Tibial nerve (tissue), 4 donors: ENCODE results near the gene LSS. TPM values are rescaled to one million over a fixed set of nuclear protein-coding genes. Genes with fewer than 3 reads are reported as not detected.

Experiments used
- DNase-seq, 2 donors: peaks; one replicate each; pipeline ENCODE4 v3.0.0-alpha.2; 2019; ENCODE audit warnings: low spot score in 2 of 2
- H3K27ac ChIP-seq, 4 donors: fragments of 200-600 bp; sonication (generic) in 3 of 4; one replicate each; pipeline ENCODE4 v1.5.1; 2017 to 2019; ENCODE audit warnings: mild to moderate bottlenecking in 1 of 4
- H3K27me3 ChIP-seq, 2 donors: fragments of 200-600 bp; sonication (generic) in 1 of 2; one replicate each; pipeline versions ENCODE4 v1.5.1 to v1.6.0; 2017 to 2019
- H3K36me3 ChIP-seq, 3 donors: fragments of 200-600 bp; sonication (generic); one replicate each; pipeline ENCODE4 v1.5.1; 2018 to 2019
- H3K4me1 ChIP-seq, 4 donors: fragments of 200-600 bp; sonication (generic) in 3 of 4; one replicate each; pipeline ENCODE4 v1.5.1; 2017 to 2019
- H3K4me3 ChIP-seq, 4 donors: fragments of 200-600 bp; sonication (generic) in 3 of 4; one replicate each; pipeline ENCODE4 v1.5.1; 2017 to 2019; ENCODE audit warnings: mild to moderate bottlenecking in 1 of 4, moderate library complexity in 1 of 4
- H3K9me3 ChIP-seq, 4 donors: fragments of 200-600 bp; sonication (generic) in 3 of 4; one replicate each; pipeline ENCODE4 v1.5.1; 2017 to 2019
- CTCF ChIP-seq, 5 experiments: fragments of 200-600 bp in 3 of 5; fragments of 450-650 bp in 2 of 5; sonication (generic) in 3 of 5; IDR thresholded peaks; one replicate each; pipeline ENCODE4 v1.5.1; 2016 to 2019; ENCODE audit warnings: antibody characterized with exemption in 5 of 5, mild to moderate bottlenecking in 3 of 5, moderate library complexity in 2 of 5
- EP300 ChIP-seq, 2 donors: sonication (generic); formaldehyde crosslinking; IDR thresholded peaks; one replicate each; pipeline ENCODE4 v1.6.1; 2017; ENCODE audit warnings: antibody characterized with exemption in 2 of 2, mild to moderate bottlenecking in 1 of 2
- POLR2A ChIP-seq, 2 donors: fragments of 450-650 bp; IDR thresholded peaks; one replicate each; pipeline ENCODE4 v1.6.1; 2017; ENCODE audit warnings: antibody characterized with exemption in 2 of 2, mild to moderate bottlenecking in 2 of 2, moderate library complexity in 2 of 2
- WGBS, 2 donors: methylation state at CpG; one replicate each; pipeline ENCODE4 v1.1.5; 2018; 5-methylcytosine and 5-hydroxymethylcytosine counted together
- total RNA-seq, 4 donors: library from RNA; depleted of rRNA; stranded (reverse); fragments of >200 nt; gene quantifications; one replicate each; pipeline ENCODE4 v1.1.0, GENCODE V29; 2016

LSS gene
- total RNA-seq, 4 donors from 2014 or later: 69.3 to 132 (median 80.6) TPM

- no peak overlapping the region for H3K4me3 ChIP-seq
- no peak overlapping the region for H3K27ac ChIP-seq
- H3K36me3 ChIP-seq: peaks cover 3 to 96% (median 20%) of the 10 kb centered on the region in 3 donors
- WGBS, 2 donors: 93 to 95% methylated on average over 10 to 14 of the region's 21 CpGs
- H3K27me3 ChIP-seq: no peaks in the 10 kb centered on the region
- DNase-seq: no peak
- TF ChIP-seq CTCF (IDR thresholded peaks at IDR 0.05) (no peak), EP300 (IDR thresholded peaks at IDR 0.05) (no peak), POLR2A (IDR thresholded peaks at IDR 0.05) (no peak)
- no peaks in the 10 kb centered on the region for H3K9me3 ChIP-seq
- no peaks in the 10 kb centered on the region for H3K4me1 ChIP-seq
These were observed 21.3 kb downstream of the LSS start for GRCh38 chr21:46207006-46207919.

GRCh38 chr21:46206163-46207005 lies 22.2 kb downstream of the LSS start:
- H3K4me3 ChIP-seq: no peak overlapping the region
- H3K4me1 ChIP-seq: no peaks in the 10 kb centered on the region
- peaks cover 3 to 90% (median 20%) of the 10 kb centered on the region in 3 donors for H3K36me3 ChIP-seq
- no peaks in the 10 kb centered on the region for H3K27me3 ChIP-seq
- WGBS, 2 donors: 90 to 93% methylated on average over 20 to 24 of the region's 24 CpGs
- TF ChIP-seq POLR2A (IDR thresholded peaks at IDR 0.05): no peak
- no peak for TF ChIP-seq EP300 (IDR thresholded peaks at IDR 0.05)
- no peak for TF ChIP-seq CTCF (IDR thresholded peaks at IDR 0.05)
- DNase-seq: no peak
- no peaks in the 10 kb centered on the region for H3K9me3 ChIP-seq
- no peak overlapping the region for H3K27ac ChIP-seq

GRCh38 chr21:46205766-46206162 lies 22.8 kb downstream of the LSS start:
- H3K9me3 ChIP-seq: no peaks in the 10 kb centered on the region
- no peaks in the 10 kb centered on the region for H3K27me3 ChIP-seq
- TF ChIP-seq POLR2A (IDR thresholded peaks at IDR 0.05): no peak
- TF ChIP-seq EP300 (IDR thresholded peaks at IDR 0.05): no peak
- no peak for TF ChIP-seq CTCF (IDR thresholded peaks at IDR 0.05)
- DNase-seq: no peak
- H3K27ac ChIP-seq: no peak overlapping the region
- H3K36me3 ChIP-seq: peaks cover 3 to 88% (median 20%) of the 10 kb centered on the region in 3 donors
- no peaks in the 10 kb centered on the region for H3K4me1 ChIP-seq
- WGBS, 2 donors: 87 to 92% methylated on average over 12 to 16 of the region's 16 CpGs
- H3K4me3 ChIP-seq: no peak overlapping the region

- no peaks in the 10 kb centered on the region for H3K4me1 ChIP-seq
- no peaks in the 10 kb centered on the region for H3K27me3 ChIP-seq
- H3K9me3 ChIP-seq: no peaks in the 10 kb centered on the region
- H3K27ac ChIP-seq: no peak overlapping the region
- no peak for DNase-seq
- H3K4me3 ChIP-seq: no peak overlapping the region
- peaks cover 3 to 88% (median 20%) of the 10 kb centered on the region in 3 donors for H3K36me3 ChIP-seq
- WGBS, 2 donors: 89% methylated on average over 18 of the region's 18 CpGs
- TF ChIP-seq CTCF (IDR thresholded peaks at IDR 0.05): no peak
- TF ChIP-seq EP300 (IDR thresholded peaks at IDR 0.05): no peak
- no peak for TF ChIP-seq POLR2A (IDR thresholded peaks at IDR 0.05)
These were observed 23.4 kb downstream of the LSS start for GRCh38 chr21:46205166-46205565.
